Esophagus muscularis mucosa (tissue), 4 donors: Measurements from ENCODE around the gene PROX1. TPM values are rescaled to one million over a fixed set of nuclear protein-coding genes. Genes with fewer than 3 reads are reported as not detected.

Experiments
- DNase-seq: peaks from one replicate; pipeline ENCODE4 v3.0.0-alpha.2; 2017; ENCODE audit errors: extremely low spot score
- H3K27ac ChIP-seq, 4 donors: fragments of 200-600 bp; sonication (generic); replicated peaks in 1 of 4; 1 replicate in 3 of 4; 2 replicates in 1 of 4; pipeline ENCODE4 v1.5.1; 2016 to 2019; ENCODE audit warnings: mild to moderate bottlenecking in 1 of 4
- H3K27me3 ChIP-seq, 4 donors: fragments of 200-600 bp; sonication (generic); one replicate each; pipeline versions ENCODE4 v1.5.1 to v1.6.0; 2016 to 2019
- H3K36me3 ChIP-seq, 4 donors: fragments of 200-600 bp; sonication (generic); one replicate each; pipeline ENCODE4 v1.5.1; 2016 to 2019
- H3K4me1 ChIP-seq, 4 donors: fragments of 200-600 bp; sonication (generic); one replicate each; pipeline ENCODE4 v1.5.1; 2016 to 2019
- H3K4me3 ChIP-seq, 4 donors: fragments of 200-600 bp; sonication (generic); 1 replicate in 2 of 4; 2 replicates in 2 of 4; pipeline ENCODE4 v1.5.1; 2016 to 2019; ENCODE audit warnings: mild to moderate bottlenecking in 4 of 4, moderate library complexity in 1 of 4
- H3K9me3 ChIP-seq, 4 donors: fragments of 200-600 bp; sonication (generic); 1 replicate in 3 of 4; 2 replicates in 1 of 4; pipeline ENCODE4 v1.5.1; 2016 to 2019
- EP300 ChIP-seq: sonication (generic); formaldehyde crosslinking; IDR thresholded peaks from one replicate; pipeline ENCODE4 v1.6.1; 2017; ENCODE audit warnings: antibody characterized with exemption
- POLR2A ChIP-seq: fragments of 450-650 bp; IDR thresholded peaks from one replicate; pipeline ENCODE4 v1.6.1; 2017; ENCODE audit warnings: antibody characterized with exemption, moderate library complexity, mild to moderate bottlenecking, low read depth
- POLR2AphosphoS5 ChIP-seq, 2 donors: sonication (generic); formaldehyde crosslinking; IDR thresholded peaks; one replicate each; pipeline ENCODE4 v1.6.1; 2017; ENCODE audit warnings: antibody characterized with exemption in 2 of 2
- WGBS: methylation state at CpG from one replicate; pipeline ENCODE4 v1.1.5; 2018; 5-methylcytosine and 5-hydroxymethylcytosine counted together
- intact Hi-C: fragments of 100-400 bp; cut with DNase I; formaldehyde crosslinking; loops from one replicate; pipeline ENCODE4 v1.15.1; 2023
- total RNA-seq, 4 donors: library from RNA; depleted of rRNA; stranded (reverse); fragments of >200 nt; gene quantifications; one replicate each; pipeline versions ENCODE4 v1.1.0 to v1.2.1, GENCODE V29; 2016
- TF ChIP-seq, protein P1 (sequence below), 3 experiments: fragments of 200-600 bp in 2 of 3; fragments of 450-650 bp in 1 of 3; sonication (generic) in 2 of 3; IDR thresholded peaks; one replicate each; pipeline ENCODE4 v1.5.1; 2017 to 2019; ENCODE audit warnings: antibody characterized with exemption in 3 of 3, mild to moderate bottlenecking in 2 of 3, moderate library complexity in 1 of 3

PROX1 gene
- total RNA-seq, 4 donors from 2014 or later, result 2.0 to 5.3 (median 2.5) TPM

DNA sequence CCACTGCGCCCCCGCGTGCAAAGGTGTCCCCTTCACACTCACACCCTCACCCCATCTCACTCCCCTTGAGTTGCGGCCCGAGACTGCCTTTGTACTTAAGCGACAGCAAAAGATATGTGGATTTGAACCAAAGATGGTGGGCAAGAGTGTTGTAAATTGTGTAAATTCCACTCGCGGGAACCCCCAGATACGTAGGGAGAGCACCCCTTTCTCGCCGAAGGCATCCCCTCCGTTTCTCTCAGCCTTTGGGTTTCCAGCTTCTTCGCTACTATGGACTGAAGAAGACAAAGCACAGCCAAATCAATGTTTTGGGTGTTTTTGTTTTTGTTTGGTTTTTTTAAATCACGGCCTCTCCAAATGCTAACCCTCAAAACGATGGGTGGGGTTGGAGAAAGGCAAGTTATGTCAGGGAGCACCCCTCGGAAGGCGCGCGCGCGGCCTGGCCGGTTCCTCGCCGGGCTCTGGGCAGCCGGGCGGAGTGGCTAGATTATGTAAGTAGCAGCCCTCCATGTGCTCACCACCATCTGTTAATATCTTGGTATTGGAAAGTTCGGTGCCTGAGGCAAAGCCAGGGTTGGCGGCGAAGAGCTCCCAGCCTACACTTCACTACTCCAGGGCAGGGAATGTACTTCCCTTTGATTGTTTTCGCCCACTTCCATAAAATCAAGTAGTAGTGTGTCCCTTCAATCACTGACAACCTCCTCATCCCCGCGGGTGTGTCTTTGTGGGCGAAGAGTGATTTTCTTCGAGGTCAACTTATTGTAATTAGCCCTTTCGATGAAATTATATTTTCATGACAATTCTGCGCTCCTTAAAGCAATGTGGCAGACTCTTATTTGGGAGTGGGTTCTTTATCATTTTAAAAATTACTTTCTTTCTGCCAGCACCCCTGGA, 4.0 kb upstream of the PROX1 start:
- no peak for DNase-seq
- Histone ChIP-seq H3K36me3 (no peaks in the 10 kb centered on the region), H3K4me1 (peaks cover 19 to 57% (median 53%) of the 10 kb centered on the region in 4 donors), H3K9me3 (no peaks in the 10 kb centered on the region), H3K27ac (no peak overlapping the region), H3K27me3 (peaks cover 0 to 86% (median 69%) of the 10 kb centered on the region in 4 donors), H3K4me3 (peak overlapping the region; percentile 34 to 47 (median 42))
- 30% methylated on average over 36 of the region's 36 CpGs for WGBS
- TF ChIP-seq POLR2A, result no peak
- no peak for TF ChIP-seq EP300
- TF ChIP-seq, protein P1, sequence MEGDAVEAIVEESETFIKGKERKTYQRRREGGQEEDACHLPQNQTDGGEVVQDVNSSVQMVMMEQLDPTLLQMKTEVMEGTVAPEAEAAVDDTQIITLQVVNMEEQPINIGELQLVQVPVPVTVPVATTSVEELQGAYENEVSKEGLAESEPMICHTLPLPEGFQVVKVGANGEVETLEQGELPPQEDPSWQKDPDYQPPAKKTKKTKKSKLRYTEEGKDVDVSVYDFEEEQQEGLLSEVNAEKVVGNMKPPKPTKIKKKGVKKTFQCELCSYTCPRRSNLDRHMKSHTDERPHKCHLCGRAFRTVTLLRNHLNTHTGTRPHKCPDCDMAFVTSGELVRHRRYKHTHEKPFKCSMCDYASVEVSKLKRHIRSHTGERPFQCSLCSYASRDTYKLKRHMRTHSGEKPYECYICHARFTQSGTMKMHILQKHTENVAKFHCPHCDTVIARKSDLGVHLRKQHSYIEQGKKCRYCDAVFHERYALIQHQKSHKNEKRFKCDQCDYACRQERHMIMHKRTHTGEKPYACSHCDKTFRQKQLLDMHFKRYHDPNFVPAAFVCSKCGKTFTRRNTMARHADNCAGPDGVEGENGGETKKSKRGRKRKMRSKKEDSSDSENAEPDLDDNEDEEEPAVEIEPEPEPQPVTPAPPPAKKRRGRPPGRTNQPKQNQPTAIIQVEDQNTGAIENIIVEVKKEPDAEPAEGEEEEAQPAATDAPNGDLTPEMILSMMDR (IDR thresholded peaks at IDR 0.05), result no peak
- TF ChIP-seq POLR2AphosphoS5 (IDR thresholded peaks at IDR 0.05), result no peak
- intact Hi-C loops, result no loop called here

DNA sequence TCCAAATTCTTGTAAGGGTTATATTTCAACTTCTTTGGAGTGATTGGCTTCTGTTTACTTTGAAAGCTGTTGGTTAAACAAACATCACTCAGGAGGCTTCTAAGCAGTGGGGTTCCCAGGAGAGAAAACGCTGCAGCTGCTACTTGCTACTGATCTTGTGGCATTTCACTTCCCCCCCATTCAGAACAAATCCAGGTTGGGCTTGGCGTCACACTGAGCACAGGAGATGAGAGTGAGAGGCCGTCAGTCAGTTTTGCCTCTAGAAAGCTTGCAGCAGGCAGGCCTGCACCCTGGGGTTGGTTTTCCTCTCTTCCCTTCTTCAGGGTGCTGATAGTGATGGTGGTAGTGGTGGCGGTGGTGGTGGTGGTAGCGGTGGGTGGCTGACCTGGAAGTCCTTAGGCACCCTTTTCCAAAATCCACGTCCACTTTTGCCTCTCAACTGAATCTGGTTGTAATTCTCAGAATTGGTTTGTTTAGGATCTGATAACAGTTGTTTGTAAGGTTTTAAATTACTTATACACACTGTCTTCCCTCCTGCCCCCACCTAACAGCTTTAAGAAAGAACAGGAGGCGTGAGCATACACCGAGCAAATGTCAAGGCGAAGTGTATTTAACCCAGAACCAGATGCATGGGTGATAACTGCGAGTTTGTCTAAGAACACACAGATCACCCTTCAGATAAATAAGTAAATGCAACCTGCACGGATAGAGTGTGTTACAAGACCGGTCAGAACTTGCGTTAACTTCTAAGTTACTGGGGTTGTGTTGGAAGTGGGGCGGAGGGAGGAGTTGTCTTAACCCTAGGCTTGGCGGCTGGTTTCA, 3.2 kb upstream of the PROX1 start:
- TF ChIP-seq, protein P1 (IDR thresholded peaks at IDR 0.05), result no peak
- TF ChIP-seq EP300 (no peak), POLR2AphosphoS5 (IDR thresholded peaks at IDR 0.05) (no peak), POLR2A (no peak)
- Histone ChIP-seq H3K36me3 (no peaks in the 10 kb centered on the region), H3K4me3 (peak overlapping the region in 2 of 4 donors; percentile 31 to 35), H3K27ac (no peak overlapping the region), H3K27me3 (peaks cover 0 to 86% (median 65%) of the 10 kb centered on the region in 4 donors), H3K4me1 (peaks cover 26 to 65% (median 62%) of the 10 kb centered on the region in 4 donors), H3K9me3 (no peaks in the 10 kb centered on the region)
- intact Hi-C loops, result no loop called here
- 55% methylated on average over 15 of the region's 15 CpGs for WGBS
- no peak for DNase-seq

DNA sequence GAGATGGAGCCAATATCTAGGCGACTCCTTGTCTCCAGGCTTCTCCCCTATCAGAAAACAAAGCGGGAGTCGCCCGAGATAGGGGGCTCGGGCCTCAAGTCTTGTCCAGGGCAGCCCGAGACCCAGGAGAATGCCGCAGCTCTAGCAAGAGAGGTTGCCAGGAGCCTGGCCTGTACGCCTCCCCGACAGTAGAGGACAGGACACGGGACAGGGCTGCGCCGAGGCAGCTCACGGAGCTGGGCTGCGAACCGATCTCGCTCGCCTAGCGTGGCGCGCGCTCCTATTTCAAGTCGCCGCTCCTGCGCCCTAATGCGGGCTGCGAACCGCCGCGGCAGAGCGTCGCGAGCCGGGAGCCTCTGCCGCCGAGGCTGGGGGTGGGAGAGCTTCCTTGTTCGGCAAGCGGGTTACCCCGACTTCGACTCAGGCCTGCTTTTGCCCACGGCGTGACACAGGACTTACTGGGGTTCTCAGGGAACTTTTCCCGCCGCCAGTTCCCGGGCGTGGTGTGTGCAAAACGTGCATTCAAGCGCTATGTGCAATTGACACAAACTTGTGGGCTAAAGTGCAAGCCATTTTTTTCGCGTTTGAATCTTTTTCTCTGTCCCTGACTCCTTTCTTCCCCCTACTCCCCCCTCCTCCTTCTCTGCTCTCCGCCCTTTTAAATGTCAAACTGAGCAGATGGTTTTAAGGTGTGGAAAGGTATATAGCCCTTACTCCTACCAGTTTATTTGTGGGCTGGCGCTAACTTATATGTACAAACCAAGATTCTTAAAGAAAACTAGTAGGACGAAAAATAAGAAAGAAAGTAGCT, 2.4 kb upstream of the PROX1 start:
- Histone ChIP-seq H3K4me1 (peaks cover 26 to 61% (median 57%) of the 10 kb centered on the region in 4 donors), H3K4me3 (peak overlapping the region; percentile 4 to 35 (median 22)), H3K36me3 (no peaks in the 10 kb centered on the region), H3K27ac (no peak overlapping the region), H3K27me3 (peaks cover 0 to 86% (median 60%) of the 10 kb centered on the region in 4 donors), H3K9me3 (no peaks in the 10 kb centered on the region)
- 10% methylated on average over 22 of the region's 52 CpGs for WGBS
- no peak for DNase-seq
- intact Hi-C loops, result no loop called here
- TF ChIP-seq EP300 (no peak), POLR2A (no peak), POLR2AphosphoS5 (IDR thresholded peaks at IDR 0.05) (no peak)
- TF ChIP-seq, protein P1 (IDR thresholded peaks at IDR 0.05), result no peak
